ENCODE data around the gene GATAD2B.

DNA sequence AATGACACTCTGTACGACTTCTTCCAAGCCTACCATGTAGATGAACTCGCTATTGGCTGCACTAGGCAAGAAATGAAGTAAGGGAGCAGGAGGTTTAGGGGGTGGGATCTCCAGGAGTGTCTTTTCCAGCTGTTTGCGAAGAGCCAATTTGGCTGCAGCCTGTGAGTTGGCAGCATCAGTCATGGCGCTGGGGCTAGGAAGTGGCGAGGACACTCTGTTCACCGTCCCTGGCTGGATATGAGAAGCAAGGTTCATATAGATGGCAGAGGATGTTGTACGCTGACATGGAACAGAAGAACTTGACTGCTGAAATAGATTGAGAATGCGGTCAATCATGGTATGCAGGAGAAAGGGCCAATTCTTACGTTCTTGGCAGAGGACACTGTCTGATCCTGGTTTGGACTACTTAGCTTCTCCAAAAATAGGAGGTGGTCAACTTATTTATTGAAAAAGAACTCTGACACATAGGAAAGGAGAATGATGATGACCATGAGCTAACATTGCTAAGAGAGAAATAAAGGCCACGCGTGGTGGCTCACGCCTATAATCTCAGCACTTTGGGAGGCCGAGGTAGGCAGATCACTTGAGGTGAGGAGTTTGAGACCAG, 106.4 kb downstream of the GATAD2B start:
- no peak for TF ChIP-seq POLR2AphosphoS5 (IDR thresholded peaks at IDR 0.05; ENCODE audit: low read depth, low read length)
- no peak for TF ChIP-seq POLR2A (IDR thresholded peaks at IDR 0.05; ENCODE audit: low read depth, low read length)
- TF ChIP-seq TAF1 (IDR thresholded peaks at IDR 0.05; ENCODE audit: borderline replicate concordance, low read depth, low read length): no peak
